GM12878 (cell line): Measurements from ENCODE around the gene C1QL4. TPM values are rescaled to one million over a fixed set of nuclear protein-coding genes. Genes with fewer than 3 reads are reported as not detected.
A peak's percentile ranks its signal among the peaks of the same experiment; 100 is the strongest.

ENCODE experiments used
- ATAC-seq: fragments of 200-7000 bp; cut with Tn5 transposase; 3 replicates; pipeline ENCODE4 v1.9.1; 2020; ENCODE audit warnings: mild to moderate bottlenecking, moderate library complexity
- BruUV-seq: library from RNA; stranded (reverse); fragments of 400-500 nt; replicated peaks from 2 replicates; lab custom pipeline; 2021; lab: Mats Ljungman, UMichigan
- CTCF ChIA-PET: fragments of 300-600 bp; sonication (Branson Sonifier 250); formaldehyde crosslinking; extraction: SDS; loops from one replicate; lab custom pipeline; 2021; ENCODE audit warnings: inconsistent platforms; lab: Yijun Ruan, JAX
- POLR2A ChIA-PET: fragments of 350-600 bp; formaldehyde crosslinking; extraction: SDS; loops from one replicate; lab custom pipeline; 2021; ENCODE audit warnings: inconsistent platforms; lab: Charles Lee
- RAD21 ChIA-PET: fragments of 300-600 bp; sonication (Branson Sonifier 250); formaldehyde crosslinking; loops from one replicate; lab custom pipeline; 2023; ENCODE audit warnings: antibody characterized with exemption; ENCODE audit not compliant: unreplicated experiment; lab: Charles Lee
- SMC1A ChIA-PET: fragments of 300-600 bp; sonication (Branson Sonifier 250); formaldehyde crosslinking; loops from one replicate; lab custom pipeline; 2023; ENCODE audit not compliant: unreplicated experiment, uncharacterized antibody; lab: Charles Lee
- DNase-seq: peaks from one replicate; pipeline ENCODE4 v3.0.0-alpha.2; 2011; ENCODE audit warnings: low read depth, low spot score
- FAIRE-seq: peaks from 3 replicates; lab custom pipeline; 2011; peaks lifted over from hg19 to GRCh38; lab: Jason Lieb, UNC
- H2AFZ ChIP-seq: 2 replicates; pipeline ENCODE4 v1.6.0; 2011; ENCODE audit warnings: low read depth, low read length, control low read depth; ENCODE audit not compliant: control insufficient read depth
- H3K27ac ChIP-seq: 2 replicates; pipeline ENCODE4 v1.5.1; 2011; ENCODE audit warnings: control low read depth; ENCODE audit not compliant: control insufficient read depth, insufficient read depth
- H3K27me3 ChIP-seq, 2 experiments: replicated peaks in 1 of 2; 2 replicates each; pipeline versions ENCODE4 v1.6.0 to v1.6.1; 2011; ENCODE audit warnings: low read length in 1 of 2; ENCODE audit not compliant: control insufficient read depth in 2 of 2, insufficient read depth in 2 of 2
- H3K36me3 ChIP-seq, 2 experiments: 2 replicates each; pipeline ENCODE4 v1.5.1; 2011; ENCODE audit warnings: low read length in 1 of 2; ENCODE audit not compliant: control insufficient read depth in 2 of 2, insufficient read depth in 2 of 2
- H3K4me1 ChIP-seq: 2 replicates; pipeline ENCODE4 v1.6.1; 2011; ENCODE audit warnings: mild to moderate bottlenecking, low read length, moderate library complexity, mixed read lengths; ENCODE audit not compliant: control insufficient read depth, insufficient read depth
- H3K4me2 ChIP-seq: 2 replicates; pipeline ENCODE4 v1.6.0; 2011; ENCODE audit warnings: control low read depth; ENCODE audit not compliant: control insufficient read depth, insufficient read depth
- H3K4me3 ChIP-seq: fragments of 200-600 bp; sonication (generic); 2 replicates; pipeline ENCODE4 v1.5.1; 2016
- H3K79me2 ChIP-seq: 2 replicates; pipeline ENCODE4 v1.6.0; 2011; ENCODE audit warnings: low read length; ENCODE audit not compliant: control insufficient read depth, insufficient read depth
- H3K9ac ChIP-seq: 2 replicates; pipeline ENCODE4 v1.8.0; 2011; ENCODE audit warnings: low read length, control low read depth, mixed read lengths; ENCODE audit not compliant: control insufficient read depth, insufficient read depth
- H3K9me3 ChIP-seq: replicated peaks from 3 replicates; pipeline ENCODE4 v1.5.1; 2011; ENCODE audit warnings: mild to moderate bottlenecking, low read length; ENCODE audit not compliant: control insufficient read depth, insufficient read depth
- H4K20me1 ChIP-seq: 2 replicates; pipeline ENCODE4 v1.6.0; 2011; ENCODE audit not compliant: control insufficient read depth, insufficient read depth
- BCL3 ChIP-seq: IDR thresholded peaks from 2 replicates; pipeline ENCODE4 v1.6.1; 2011; ENCODE audit warnings: borderline replicate concordance, low read depth, mild to moderate bottlenecking, moderate library complexity, low read length; ENCODE audit not compliant: insufficient read depth, poor library complexity, severe bottlenecking
- BHLHE40 ChIP-seq, 2 experiments: fragments of 450-650 bp in 1 of 2; IDR thresholded peaks; 2 replicates each; pipeline ENCODE4 v1.6.1; 2011 to 2017; ENCODE audit warnings: low read depth in 2 of 2, borderline replicate concordance in 1 of 2, improper control_type of control experiment in 1 of 2, low read length in 1 of 2, mild to moderate bottlenecking in 1 of 2
- ETV6 ChIP-seq, 2 experiments: fragments of 450-650 bp in 1 of 2; IDR thresholded peaks in 1 of 2; conservative IDR thresholded peaks in 1 of 2; 2 replicates each; pipeline ENCODE4 v1.6.1; 2014; ENCODE audit warnings: antibody characterized with exemption in 1 of 2, borderline replicate concordance in 1 of 2, low read depth in 1 of 2, mild to moderate bottlenecking in 1 of 2, moderate library complexity in 1 of 2
- NBN ChIP-seq: fragments of 450-650 bp; IDR thresholded peaks from 2 replicates; pipeline ENCODE4 v1.6.1; 2016
- NR2F1 ChIP-seq: fragments of 450-650 bp; conservative IDR thresholded peaks from 2 replicates; pipeline ENCODE4 v1.6.1; 2017; ENCODE audit warnings: mild to moderate bottlenecking
- PBX3 ChIP-seq: IDR thresholded peaks from 2 replicates; pipeline ENCODE4 v1.6.1; 2011; ENCODE audit warnings: mild to moderate bottlenecking, low read depth, low read length, moderate library complexity; ENCODE audit not compliant: insufficient replicate concordance
- PKNOX1 ChIP-seq: fragments of 450-650 bp; IDR thresholded peaks from 2 replicates; pipeline ENCODE4 v1.6.1; 2016; ENCODE audit warnings: mild to moderate bottlenecking
- PML ChIP-seq: IDR thresholded peaks from 2 replicates; pipeline ENCODE4 v1.6.1; 2012; ENCODE audit warnings: low read length, inconsistent platforms
- SUZ12 ChIP-seq: fragments of 200-600 bp; sonication (generic); IDR thresholded peaks from one replicate; pipeline ENCODE4 v1.6.1; 2018; ENCODE audit warnings: antibody characterized with exemption, mild to moderate bottlenecking; ENCODE audit not compliant: unreplicated experiment
- YY1 ChIP-seq: IDR thresholded peaks from 2 replicates; pipeline ENCODE4 v1.6.1; 2011; ENCODE audit warnings: low read depth, mild to moderate bottlenecking, low read length
- WGBS: methylation state at CpG from one replicate; pipeline ENCODE4 v1.1.6; 2016; ENCODE audit warnings: low lambda C conversion rate; ENCODE audit not compliant: insufficient replicate concordance, insufficient coverage; ENCODE audit errors: missing lambda C conversion rate; 5-methylcytosine and 5-hydroxymethylcytosine counted together
- in situ Hi-C: fragments of 300-500 bp; cut with MboI; formaldehyde crosslinking; loops from 9 replicates; pipeline ENCODE4 v1.14.3; 2018; ENCODE audit warnings: mixed read lengths
- intact Hi-C: fragments of 100-400 bp; cut with micrococcal nuclease; formaldehyde crosslinking; loops from one replicate; pipeline ENCODE4 v1.14.2; 2022; ENCODE audit not compliant: unreplicated experiment
- polyA plus RNA-seq, 11 experiments: library from polyadenylated mRNA; depleted of rRNA in 4 of 11; unstranded in 6 of 11; stranded (reverse) in 5 of 11; fragments of >200 nt; fragmentation: Nextera tagmentation in 4 of 11; fragmentation: Illumina TruSeq in 1 of 11; extraction: Ambion mirVana in 4 of 11; extraction: Trizol in 1 of 11; gene quantifications; 1 replicate in 1 of 11; 2 replicates in 10 of 11; pipeline versions ENCODE4 v1.2.1 to v1.2.3, GENCODE V29; 2011 to 2016; ENCODE audit warnings: inconsistent platforms in 2 of 11, missing spikeins in 2 of 11, low read depth in 1 of 11
- total RNA-seq, 4 experiments: library from RNA; depleted of rRNA in 3 of 4; stranded (reverse); fragments of >200 nt in 3 of 4; fragmentation: Illumina TruSeq in 1 of 4; extraction: Trizol in 1 of 4; gene quantifications; 2 replicates each; pipeline versions ENCODE4 v1.2.1 to v1.2.3, GENCODE V29; 2013 to 2021

Gene C1QL4
- total and polyA plus RNA-seq, 10 of the 15 experiments (the other 5 are each of a cell fraction or from before 2014, with no cell fraction given) = 0.05 TPM; not detected in 9

- Histone ChIP-seq H3K9ac (no peak overlapping the region), H3K27me3 (peaks cover 22 to 33% of the 10 kb centered on the region in 2 experiments), H3K4me2 (peak overlapping the region; percentile 82), H3K36me3 (no peaks in the 10 kb centered on the region), H4K20me1 (no peaks in the 10 kb centered on the region; the same call in none of the 2 replicates), H3K4me1 (peaks cover 38% of the 10 kb centered on the region), H3K79me2 (no peaks in the 10 kb centered on the region), H3K4me3 (peak overlapping the region; percentile 8; the same call in 1 of the 2 replicates), H3K27ac (no peak overlapping the region), H3K9me3 (no peaks in the 10 kb centered on the region), H2AFZ (no peak overlapping the region; the same call in 1 of the 2 replicates)
- BruUV-seq = no TSS peak
- intact Hi-C loops (loop anchor here (1.0 kb wide), 1 partner anchor 55 kb away; no protein-coding TSS in a partner anchor), in situ Hi-C loops (no loop called here)
- DNase-seq (no peak), ATAC-seq (no peak), FAIRE-seq (peak; percentile 52)
- TF ChIP-seq NBN = no peak
- peak in 1 of 2 experiments; percentile 41; a peak in 1 of 4 replicates for TF ChIP-seq BHLHE40 (IDR thresholded peaks at IDR 0.05; ENCODE audit: borderline replicate concordance in 1 of 2, low read depth in 2 of 2, low read length in 1 of 2)
- TF ChIP-seq ETV6 (conservative IDR thresholded peaks at IDR 0.05 in 1 of 2, IDR thresholded peaks at IDR 0.05 in 1 of 2; ENCODE audit: borderline replicate concordance in 1 of 2, low read depth in 1 of 2) = no peak
- TF ChIP-seq YY1 = peak; percentile 24; the same call in 1 of the 2 replicates
- TF ChIP-seq PML = no peak
- peak; percentile 28 for TF ChIP-seq SUZ12
- TF ChIP-seq PBX3 = peak; percentile 49
- TF ChIP-seq PKNOX1 = peak; percentile 60; the same call in 1 of the 2 replicates
- 0 out of 2 replicates have a peak, but pooled peaks have one; percentile 15 for TF ChIP-seq NR2F1
- TF ChIP-seq BCL3 = peak; percentile 64
- POLR2A ChIA-PET = interaction anchor here (0.6 to 2.1 kb wide), 4 partner anchors 9 to 54 kb away, joined by 3 to 9 read pairs (median 5); no protein-coding TSS in a partner anchor
- RAD21 ChIA-PET = interaction anchor here (1.2 to 3.0 kb wide), 7 partner anchors 11 to 171 kb away, joined by 3 to 25 read pairs (median 8); partner anchors contain the start of gene TROAP
- 3% methylated on average over 31 of the region's 33 CpGs for WGBS
- SMC1A ChIA-PET = interaction anchor here (0.6 to 3.2 kb wide), 9 partner anchors 11 to 280 kb away, joined by 3 to 22 read pairs (median 4); no protein-coding TSS in a partner anchor
- CTCF ChIA-PET = interaction anchor here (0.5 to 4.0 kb wide), 27 partner anchors 9 to 279 kb away, joined by 3 to 139 read pairs (median 4); partner anchors contain the start of genes PRPH, SPATS2 and TROAP
Measured at GRCh38 chr12:49342914-49343731, 6.1 kb upstream of the C1QL4 start.
